Coronary artery (tissue), 2 donors: ENCODE data around the gene PCGF2.

Experiments used
- DNase-seq: peaks from one replicate; pipeline ENCODE4 v3.0.0-alpha.2; 2017; ENCODE audit warnings: low spot score
- H3K27ac ChIP-seq, 2 donors: fragments of 200-600 bp; sonication (generic); one replicate each; pipeline ENCODE4 v1.5.1; 2016 to 2019
- H3K4me3 ChIP-seq: fragments of 200-600 bp; sonication (generic); 2 replicates; pipeline ENCODE4 v1.5.1; 2016; ENCODE audit warnings: mild to moderate bottlenecking, moderate library complexity
- TF ChIP-seq, protein P1 (sequence below): fragments of 200-600 bp; sonication (generic); IDR thresholded peaks from one replicate; pipeline ENCODE4 v1.5.1; 2019; ENCODE audit warnings: antibody characterized with exemption

PCGF2 gene

DNA sequence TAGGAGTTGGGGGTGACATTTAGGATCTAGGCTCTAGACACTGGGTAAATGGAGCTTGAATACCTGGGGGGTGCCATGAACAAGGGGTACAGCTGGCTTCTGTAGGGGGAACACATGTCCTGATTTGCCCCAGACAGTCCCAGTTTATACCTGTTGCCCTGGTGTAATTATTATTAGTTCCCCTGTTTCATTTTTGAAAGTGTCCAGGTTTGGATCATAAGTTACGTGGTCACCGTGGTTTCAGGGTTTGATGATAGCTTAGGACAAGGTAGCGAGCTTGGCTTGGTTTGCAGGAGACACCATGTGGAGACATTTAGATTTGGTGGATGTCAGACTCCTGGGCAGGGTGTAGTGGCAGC lies 37.6 kb downstream of the PCGF2 start:
- Histone ChIP-seq H3K27ac (no peak overlapping the region), H3K4me3 (no peak overlapping the region)
- DNase-seq = no peak
- TF ChIP-seq, protein P1, sequence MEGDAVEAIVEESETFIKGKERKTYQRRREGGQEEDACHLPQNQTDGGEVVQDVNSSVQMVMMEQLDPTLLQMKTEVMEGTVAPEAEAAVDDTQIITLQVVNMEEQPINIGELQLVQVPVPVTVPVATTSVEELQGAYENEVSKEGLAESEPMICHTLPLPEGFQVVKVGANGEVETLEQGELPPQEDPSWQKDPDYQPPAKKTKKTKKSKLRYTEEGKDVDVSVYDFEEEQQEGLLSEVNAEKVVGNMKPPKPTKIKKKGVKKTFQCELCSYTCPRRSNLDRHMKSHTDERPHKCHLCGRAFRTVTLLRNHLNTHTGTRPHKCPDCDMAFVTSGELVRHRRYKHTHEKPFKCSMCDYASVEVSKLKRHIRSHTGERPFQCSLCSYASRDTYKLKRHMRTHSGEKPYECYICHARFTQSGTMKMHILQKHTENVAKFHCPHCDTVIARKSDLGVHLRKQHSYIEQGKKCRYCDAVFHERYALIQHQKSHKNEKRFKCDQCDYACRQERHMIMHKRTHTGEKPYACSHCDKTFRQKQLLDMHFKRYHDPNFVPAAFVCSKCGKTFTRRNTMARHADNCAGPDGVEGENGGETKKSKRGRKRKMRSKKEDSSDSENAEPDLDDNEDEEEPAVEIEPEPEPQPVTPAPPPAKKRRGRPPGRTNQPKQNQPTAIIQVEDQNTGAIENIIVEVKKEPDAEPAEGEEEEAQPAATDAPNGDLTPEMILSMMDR = no peak

DNA sequence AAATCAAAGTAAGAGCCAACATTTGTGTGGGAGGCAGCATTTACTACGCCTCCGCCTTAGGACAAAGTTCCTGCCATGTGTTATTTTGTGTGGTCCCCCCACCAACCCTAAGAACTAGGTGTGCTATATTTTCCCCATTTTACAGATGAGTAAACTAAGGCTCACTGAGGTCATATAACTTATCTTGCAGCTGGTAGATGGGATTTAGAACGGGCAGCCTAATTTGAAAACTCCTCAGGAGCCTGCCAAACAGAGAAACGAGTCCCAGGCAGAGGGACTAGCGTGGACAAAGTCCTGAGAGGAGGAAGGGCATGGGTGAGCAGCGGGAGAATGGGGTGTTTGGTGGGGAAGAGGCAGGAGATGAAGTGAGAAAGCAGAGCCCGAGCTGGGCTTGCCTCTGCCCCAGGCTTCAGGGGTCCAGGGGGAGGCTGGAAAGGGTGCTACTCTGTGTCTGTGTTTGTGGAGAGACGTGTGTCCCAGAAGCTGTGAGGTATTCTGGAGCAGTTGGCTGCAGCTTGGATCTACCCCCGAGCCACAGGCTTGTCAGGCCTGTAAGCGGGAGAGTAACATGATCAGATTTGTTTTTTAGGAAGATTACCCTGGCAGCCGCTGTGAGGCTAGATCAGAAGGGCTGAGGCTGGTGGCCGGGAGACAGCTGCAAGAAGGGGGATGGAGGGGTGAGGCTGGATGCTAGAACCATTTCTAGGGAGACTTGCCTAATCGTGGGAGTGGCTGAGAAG lies 38.1 kb downstream of the PCGF2 start:
- TF ChIP-seq, protein P1 = no peak
- Histone ChIP-seq H3K27ac (no peak overlapping the region), H3K4me3 (no peak overlapping the region)
- no peak for DNase-seq

DNA sequence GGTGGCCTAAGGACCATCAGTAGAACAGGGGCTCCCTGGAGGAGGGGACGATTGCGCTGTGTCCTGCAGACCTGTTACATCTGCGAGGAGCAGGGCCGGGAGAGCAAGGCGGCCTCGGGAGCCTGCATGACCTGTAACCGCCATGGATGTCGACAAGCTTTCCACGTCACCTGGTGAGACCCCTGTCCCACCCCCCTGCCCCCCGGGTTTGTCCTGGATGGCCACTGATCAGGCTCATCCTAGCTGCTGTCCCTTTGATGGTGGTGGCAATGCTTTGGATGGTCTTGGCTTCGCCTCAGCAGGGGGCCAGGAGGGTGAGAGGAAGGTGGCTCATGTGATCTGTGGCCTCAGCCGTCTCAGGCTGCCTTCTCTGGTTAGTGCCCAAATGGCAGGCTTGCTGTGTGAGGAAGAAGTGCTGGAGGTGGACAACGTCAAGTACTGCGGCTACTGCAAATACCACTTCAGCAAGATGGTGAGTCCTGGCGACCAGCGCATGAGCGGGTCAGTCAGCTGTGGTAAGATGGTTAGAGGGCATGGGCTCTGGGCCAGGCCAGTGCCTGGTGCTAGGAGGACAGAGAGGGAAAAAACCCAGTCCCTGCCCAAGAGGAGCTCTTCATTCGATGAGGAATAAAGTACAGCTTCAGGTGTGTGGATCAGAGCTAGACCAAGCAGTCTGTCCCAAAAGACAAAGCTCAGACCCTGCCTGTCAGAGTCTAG lies 38.9 kb downstream of the PCGF2 start:
- TF ChIP-seq, protein P1 = no peak
- Histone ChIP-seq H3K27ac (no peak overlapping the region), H3K4me3 (no peak overlapping the region)
- DNase-seq = no peak

DNA sequence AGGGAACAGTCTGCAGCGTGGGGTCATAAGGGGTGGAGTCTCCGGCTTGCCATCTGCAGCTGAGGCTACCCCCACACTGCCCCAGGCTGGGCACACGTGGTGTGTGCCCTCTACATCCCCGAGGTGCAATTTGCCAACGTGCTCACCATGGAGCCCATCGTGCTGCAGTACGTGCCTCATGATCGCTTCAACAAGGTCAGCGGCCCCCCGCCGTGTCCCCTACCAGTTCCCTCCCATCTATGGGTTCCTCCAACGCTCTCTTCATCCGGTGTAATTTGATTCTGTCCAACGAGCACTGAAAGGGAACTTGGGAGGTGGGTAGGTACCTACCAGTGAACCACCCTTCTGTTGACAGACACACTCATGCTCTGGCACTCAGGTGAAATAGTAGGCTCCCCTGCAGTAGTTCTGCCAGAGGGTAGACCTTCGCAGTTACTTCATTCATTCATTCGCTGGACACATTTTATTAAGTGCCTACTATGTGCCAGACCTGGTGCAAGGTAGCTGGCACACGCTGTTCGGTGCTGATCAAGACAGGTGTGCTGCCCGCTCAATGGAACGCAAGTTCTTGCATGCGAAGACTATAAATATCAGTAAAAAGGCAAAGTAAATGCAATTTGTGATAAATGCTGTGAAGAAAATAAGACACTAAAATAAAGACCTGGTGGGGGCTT lies 40.3 kb downstream of the PCGF2 start:
- no peak overlapping the region for H3K27ac ChIP-seq
- peak overlapping the region; percentile 92 for H3K4me3 ChIP-seq
- DNase-seq = no peak
- TF ChIP-seq, protein P1 = no peak

DNA sequence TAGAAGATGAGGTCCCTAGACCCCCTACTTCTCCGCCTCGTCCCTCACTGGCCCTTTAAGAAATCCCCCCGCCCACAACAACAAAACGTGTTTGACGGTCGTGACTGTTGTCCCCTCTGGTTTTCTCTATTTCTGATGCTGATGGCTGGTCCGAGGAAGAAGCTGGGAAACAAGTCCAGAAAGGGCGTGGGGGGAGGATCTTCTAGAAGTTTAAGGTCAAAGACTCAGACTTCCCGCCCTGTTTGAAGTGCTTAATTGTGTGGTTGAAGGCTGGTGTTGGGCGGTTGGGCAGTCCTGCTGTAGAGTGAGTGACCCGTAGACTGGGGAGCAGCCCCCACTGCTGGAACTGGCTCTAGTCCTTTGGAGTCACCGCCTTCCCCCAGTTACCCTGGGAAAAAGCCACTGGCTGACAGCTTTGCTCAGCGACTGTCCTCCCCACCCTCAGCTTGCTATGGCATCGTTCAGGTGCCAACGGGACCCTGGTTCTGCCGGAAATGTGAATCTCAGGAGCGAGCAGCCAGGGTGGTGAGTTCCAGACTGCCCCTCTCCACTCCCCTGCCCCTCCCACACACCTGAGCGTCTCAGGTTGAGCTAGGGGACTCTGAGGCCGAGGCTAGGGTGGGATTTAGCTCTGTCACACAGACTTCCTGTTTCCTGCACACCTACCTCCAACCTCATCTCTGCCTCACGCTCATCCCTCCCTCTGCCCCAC lies 41.5 kb downstream of the PCGF2 start:
- TF ChIP-seq, protein P1 = no peak
- Histone ChIP-seq H3K27ac (peak overlapping the region; percentile 90 to 97), H3K4me3 (peak overlapping the region; percentile 92)
- no peak for DNase-seq

DNA sequence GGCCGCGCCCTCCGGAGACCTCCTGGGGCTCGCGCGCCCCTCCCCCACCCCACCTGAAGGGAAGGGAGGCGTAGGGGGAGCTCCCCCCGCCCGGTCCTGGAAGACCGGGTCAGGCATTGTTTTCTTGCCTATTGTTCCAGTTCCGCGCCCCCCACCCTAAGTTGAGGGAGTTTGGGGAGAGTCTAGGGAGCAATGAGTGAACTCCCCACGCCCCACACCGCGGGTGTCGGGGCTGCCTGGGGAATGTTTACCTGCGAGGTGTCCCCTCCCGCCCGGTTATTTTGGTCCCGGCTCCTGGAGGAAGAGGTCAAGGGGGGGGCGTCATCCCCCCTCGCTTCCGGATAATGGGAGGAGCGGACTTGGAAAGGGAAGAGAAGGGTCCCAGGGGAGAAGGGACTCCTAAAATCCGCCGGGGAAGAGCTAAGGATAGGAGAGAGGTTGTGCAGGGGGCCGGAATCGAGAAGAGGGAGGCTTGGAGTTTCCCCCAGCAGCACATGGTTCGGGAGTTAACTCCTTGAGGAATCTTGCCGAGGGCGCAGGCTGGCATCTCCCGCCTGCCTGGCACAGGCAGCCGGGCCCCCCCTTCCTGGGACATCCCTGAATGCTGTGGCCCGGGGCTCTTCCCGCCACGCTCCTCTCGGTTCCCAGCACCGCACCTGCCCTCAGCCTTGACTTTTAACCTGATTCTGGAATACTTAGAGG lies 42.2 kb downstream of the PCGF2 start:
- Histone ChIP-seq H3K27ac (peak overlapping the region; percentile 90 to 97), H3K4me3 (peak overlapping the region; percentile 92)
- DNase-seq = no peak
- TF ChIP-seq, protein P1 = no peak
